Psoas muscle (tissue), 8 donors: Measurements from ENCODE around the gene EDEM1. TPM values are rescaled to one million over a fixed set of nuclear protein-coding genes. Genes with fewer than 3 reads are reported as not detected.

Source experiments
- ATAC-seq, 4 donors: fragments of 200-7000 bp; cut with Tn5 transposase; one replicate each; pipeline ENCODE4 v1.9.1; 2020; ENCODE audit warnings: moderate library complexity in 3 of 4, mild to moderate bottlenecking in 2 of 4
- DNase-seq, 2 donors: peaks; one replicate each; pipeline ENCODE4 v3.0.0-alpha.2; 2020
- H3K27ac ChIP-seq: fragments of 200-600 bp; one replicate; pipeline ENCODE4 v1.8.0; 2022
- H3K27me3 ChIP-seq, 3 donors: fragments of 200-600 bp in 1 of 3; one replicate each; pipeline versions ENCODE4 v1.6.1 to v1.8.0; 2013 to 2022; ENCODE audit warnings: low read length in 2 of 3, mild to moderate bottlenecking in 2 of 3, moderate library complexity in 1 of 3; ENCODE audit not compliant: insufficient read depth in 3 of 3
- H3K36me3 ChIP-seq, 2 donors: fragments of 200-600 bp in 1 of 2; one replicate each; pipeline versions ENCODE4 v1.6.1 to v1.8.0; 2013 to 2022; ENCODE audit warnings: low read depth in 1 of 2, mild to moderate bottlenecking in 1 of 2, moderate library complexity in 1 of 2; ENCODE audit not compliant: insufficient read depth in 1 of 2
- H3K4me1 ChIP-seq: fragments of 200-600 bp; one replicate; pipeline ENCODE4 v1.8.0; 2022
- H3K4me3 ChIP-seq: fragments of 200-600 bp; one replicate; pipeline ENCODE4 v1.8.0; 2022; ENCODE audit warnings: mild to moderate bottlenecking
- H3K9me3 ChIP-seq: fragments of 200-600 bp; one replicate; pipeline ENCODE4 v1.8.0; 2022
- WGBS, 3 donors: extraction: QIAGEN DNeasy Blood & Tissue Kit; methylation state at CpG; one replicate each; pipeline versions ENCODE4 v1.1.6 to v1.1.7; 2013; 5-methylcytosine and 5-hydroxymethylcytosine counted together
- intact Hi-C, 2 donors: fragments of 100-400 bp; cut with DNase I; formaldehyde crosslinking; loops; one replicate each; pipeline versions ENCODE4 v1.11.0 to v1.14.2; 2022
- polyA plus RNA-seq, 3 donors: library from polyadenylated mRNA; stranded (reverse); fragments of 200-250 nt; gene quantifications; one replicate each; pipeline ENCODE4 v1.2.3, GENCODE V29; 2013
- total RNA-seq, 4 donors: library from RNA; stranded (reverse); fragmentation: NEBNext Ultra II Directional in 2 of 4; extraction: Animal tissue kit (Norgen Biotek cat#: 25700) in 2 of 4; gene quantifications; one replicate each; pipeline versions ENCODE4 v1.2.1 to v1.2.4, GENCODE V29; 2021 to 2023
- TF ChIP-seq, protein P1 (sequence below): fragments of 200-600 bp; IDR thresholded peaks from one replicate; pipeline ENCODE4 v1.8.0; 2022; ENCODE audit warnings: antibody characterized with exemption
- donor health status: healthy with polysubstance abuse.
- donor health status: DM: no; HTN: no; CAD: no; lungs with moderate emphysema.
- donor health status: Bipolar disorder and iron deficiency.
- donor health status: healthy.
- donor health status: DM: yes; HTN: yes; CAD: no.
- donor health status: DM: no; HTN: no; CAD: no.
- donor health status: DM: no; HTN: no; CAD: no.
- donor health status: DM: yes; HTN: yes; CAD: no.

EDEM1 gene
- total and polyA plus RNA-seq, 7 donors, result 2.6 to 11.7 (median 5.7) TPM

DNA sequence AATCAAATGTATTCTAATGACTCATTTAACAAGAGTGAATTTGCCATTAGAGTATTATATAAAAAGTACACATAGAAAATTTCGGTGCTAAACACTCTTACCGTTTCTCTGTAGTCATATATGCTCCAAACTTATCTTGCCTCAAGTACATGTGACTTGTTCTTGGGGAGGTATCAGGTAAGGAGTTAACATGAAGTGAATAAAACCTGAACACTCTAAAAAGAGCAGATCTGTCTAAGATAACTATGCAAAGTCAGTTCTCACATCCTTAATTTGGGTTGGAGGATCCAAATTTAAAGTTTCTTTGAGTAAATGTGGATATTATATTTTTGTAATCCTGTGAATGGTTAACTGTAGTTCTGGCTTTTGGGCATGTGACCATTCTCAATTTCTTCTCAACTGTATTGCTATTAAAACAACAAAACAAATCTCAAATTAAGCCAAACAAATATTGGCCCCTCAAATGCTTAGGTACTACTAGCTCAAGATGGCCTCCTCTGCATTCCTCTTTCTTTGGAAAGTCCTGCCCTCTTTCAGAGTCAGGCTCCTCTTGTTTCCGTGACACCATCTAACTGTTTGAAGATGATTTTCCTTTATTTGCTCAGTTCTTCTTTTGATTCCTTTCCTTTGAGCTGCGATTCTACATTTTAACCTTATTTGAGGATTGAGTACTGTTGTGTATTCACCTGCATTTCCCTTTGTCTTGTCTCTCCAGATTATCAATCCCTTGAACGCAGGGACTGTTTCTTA lies 4.2 kb downstream of the EDEM1 start:
- Histone ChIP-seq H3K36me3 (no peaks in the 10 kb centered on the region), H3K4me1 (peaks cover 60% of the 10 kb centered on the region), H3K27me3 (no peaks in the 10 kb centered on the region), H3K4me3 (no peak overlapping the region), H3K9me3 (no peaks in the 10 kb centered on the region), H3K27ac (peak overlapping the region; percentile 3)
- ATAC-seq, result no peak
- WGBS, 3 donors, result 91 to 92% (median 91%) methylated on average over 5 of the region's 5 CpGs
- intact Hi-C loops, result loop anchor here in 1 of 2 donors (10.0 kb wide), 2 partner anchors 477 to 537 kb away; no protein-coding TSS in a partner anchor
- no peak for DNase-seq
- TF ChIP-seq, protein P1, sequence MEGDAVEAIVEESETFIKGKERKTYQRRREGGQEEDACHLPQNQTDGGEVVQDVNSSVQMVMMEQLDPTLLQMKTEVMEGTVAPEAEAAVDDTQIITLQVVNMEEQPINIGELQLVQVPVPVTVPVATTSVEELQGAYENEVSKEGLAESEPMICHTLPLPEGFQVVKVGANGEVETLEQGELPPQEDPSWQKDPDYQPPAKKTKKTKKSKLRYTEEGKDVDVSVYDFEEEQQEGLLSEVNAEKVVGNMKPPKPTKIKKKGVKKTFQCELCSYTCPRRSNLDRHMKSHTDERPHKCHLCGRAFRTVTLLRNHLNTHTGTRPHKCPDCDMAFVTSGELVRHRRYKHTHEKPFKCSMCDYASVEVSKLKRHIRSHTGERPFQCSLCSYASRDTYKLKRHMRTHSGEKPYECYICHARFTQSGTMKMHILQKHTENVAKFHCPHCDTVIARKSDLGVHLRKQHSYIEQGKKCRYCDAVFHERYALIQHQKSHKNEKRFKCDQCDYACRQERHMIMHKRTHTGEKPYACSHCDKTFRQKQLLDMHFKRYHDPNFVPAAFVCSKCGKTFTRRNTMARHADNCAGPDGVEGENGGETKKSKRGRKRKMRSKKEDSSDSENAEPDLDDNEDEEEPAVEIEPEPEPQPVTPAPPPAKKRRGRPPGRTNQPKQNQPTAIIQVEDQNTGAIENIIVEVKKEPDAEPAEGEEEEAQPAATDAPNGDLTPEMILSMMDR, result no peak

DNA sequence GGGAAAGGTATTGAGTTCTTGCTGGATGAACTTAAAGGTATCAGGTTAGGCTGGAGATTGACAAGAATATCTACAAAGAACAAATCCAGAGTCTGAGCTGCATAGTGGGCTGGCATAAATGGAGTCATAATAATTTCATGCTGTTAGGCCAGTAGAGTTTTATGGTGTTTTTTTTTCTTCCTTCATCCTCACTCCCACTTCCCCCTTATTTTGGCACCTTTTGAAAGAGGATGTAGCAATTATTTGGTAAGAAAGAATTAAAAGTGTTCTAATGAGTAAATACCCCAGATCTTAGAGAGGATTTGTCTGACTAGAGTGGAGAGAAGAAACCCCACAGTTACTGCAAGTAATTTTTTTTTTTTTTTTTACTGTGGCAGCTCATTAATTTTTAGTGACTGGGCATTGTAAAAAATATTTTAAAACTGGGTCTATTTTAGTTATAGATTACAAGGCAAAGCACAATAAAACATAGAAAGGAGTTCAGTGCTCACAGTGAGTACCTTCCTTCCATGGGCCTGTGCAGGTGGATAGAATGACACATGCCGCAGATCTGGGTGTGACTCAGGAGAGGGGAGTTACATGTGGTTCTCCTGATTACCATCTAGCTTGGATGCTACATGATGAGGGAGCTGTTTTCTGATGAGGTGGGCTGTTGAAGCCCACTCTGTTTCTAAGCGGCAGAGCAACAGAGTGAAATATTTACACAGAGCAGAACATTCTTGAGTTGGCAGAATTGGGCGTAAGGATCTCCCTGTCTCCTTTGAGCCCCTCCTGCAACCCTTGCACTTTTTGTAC lies 5.3 kb downstream of the EDEM1 start:
- H3K27me3 ChIP-seq, result no peaks in the 10 kb centered on the region
- peaks cover 65% of the 10 kb centered on the region for H3K4me1 ChIP-seq
- TF ChIP-seq, protein P1, result no peak
- intact Hi-C loops, result loop anchor here in 1 of 2 donors (10.0 kb wide), 2 partner anchors 478 to 538 kb away; no protein-coding TSS in a partner anchor
- no peaks in the 10 kb centered on the region for H3K36me3 ChIP-seq
- ATAC-seq, result no peak
- DNase-seq, result no peak
- no peaks in the 10 kb centered on the region for H3K9me3 ChIP-seq
- H3K27ac ChIP-seq, result peak overlapping the region; percentile 3
- no peak overlapping the region for H3K4me3 ChIP-seq
- 88 to 98% (median 94%) methylated on average over 3 of the region's 3 CpGs for WGBS, 3 donors

DNA sequence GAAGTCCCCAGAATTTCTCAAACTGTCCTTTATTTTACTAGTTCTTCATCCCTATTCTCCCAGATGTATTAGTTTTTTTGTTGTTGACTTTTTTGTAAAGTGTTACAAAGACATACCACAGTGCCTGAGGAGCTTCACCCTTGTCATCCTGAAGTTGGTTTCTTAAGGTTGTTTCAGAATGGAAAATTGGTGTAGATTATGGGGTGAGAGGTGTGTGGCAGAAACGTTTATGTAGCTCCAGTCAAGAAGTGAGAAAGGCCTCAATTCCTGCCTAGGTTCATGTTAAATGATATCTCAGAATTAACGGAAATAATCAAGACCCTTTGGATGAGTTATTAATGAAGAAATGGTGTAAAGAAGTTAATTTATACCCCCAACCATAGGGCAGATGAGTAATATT lies 6.8 kb downstream of the EDEM1 start:
- WGBS, 3 donors, result 67 to 81% (median 67%) methylated on average over 2 of the region's 2 CpGs
- peaks cover 0 to 8% of the 10 kb centered on the region in 2 donors for H3K36me3 ChIP-seq
- H3K9me3 ChIP-seq, result no peaks in the 10 kb centered on the region
- ATAC-seq, result peak in 1 of 4 donors; percentile 30
- TF ChIP-seq, protein P1, result no peak
- H3K27ac ChIP-seq, result peak overlapping the region; percentile 71
- intact Hi-C loops, result loop anchor here in 1 of 2 donors (2.0 to 10.0 kb wide), 3 partner anchors 74 to 540 kb away; no protein-coding TSS in a partner anchor
- H3K4me3 ChIP-seq, result no peak overlapping the region
- H3K27me3 ChIP-seq, result no peaks in the 10 kb centered on the region
- DNase-seq, result no peak
- H3K4me1 ChIP-seq, result peaks cover 60% of the 10 kb centered on the region

DNA sequence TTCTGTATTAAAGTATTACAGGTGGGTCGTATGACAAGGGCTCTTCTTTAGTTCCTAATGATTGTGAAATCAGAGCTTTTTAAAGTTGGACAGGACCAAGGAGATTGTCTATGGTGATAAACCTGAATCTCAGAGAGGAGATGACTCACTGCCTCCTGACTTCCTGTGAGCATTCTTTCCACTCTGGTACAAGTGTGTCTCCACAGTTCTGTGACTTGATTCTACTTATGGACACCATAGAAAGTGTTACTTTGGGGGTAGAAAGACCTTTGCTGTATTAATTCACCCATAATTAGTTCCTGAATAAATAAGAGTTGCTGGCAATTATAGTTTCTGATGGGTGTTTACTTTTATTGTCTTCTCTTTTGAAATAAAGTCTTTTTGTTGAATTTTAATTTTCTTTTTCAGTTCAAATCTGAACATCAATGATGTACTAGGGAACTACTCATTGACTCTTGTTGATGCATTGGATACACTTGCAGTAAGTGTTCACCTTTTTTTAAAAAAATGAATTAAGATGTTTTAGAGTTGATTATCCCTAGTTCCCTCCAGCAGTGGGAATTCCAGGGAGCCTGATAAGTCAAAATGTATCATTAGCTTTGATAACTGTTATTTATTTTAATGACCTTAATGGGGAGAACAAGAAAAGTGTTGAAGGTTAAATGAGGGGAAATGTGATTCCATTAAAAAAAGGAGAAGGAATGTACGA lies 7.4 kb downstream of the EDEM1 start:
- Histone ChIP-seq H3K9me3 (no peaks in the 10 kb centered on the region), H3K27me3 (no peaks in the 10 kb centered on the region), H3K36me3 (peaks cover 0 to 14% of the 10 kb centered on the region in 2 donors), H3K4me1 (peaks cover 54% of the 10 kb centered on the region), H3K4me3 (no peak overlapping the region), H3K27ac (peak overlapping the region; percentile 71)
- DNase-seq (no peak), ATAC-seq (peak; percentile 89 to 96 (median 92))
- intact Hi-C loops, result loop anchor here in 1 of 2 donors (2.0 to 10.0 kb wide), 3 partner anchors 74 to 540 kb away; no protein-coding TSS in a partner anchor
- 47 to 55% (median 52%) methylated on average over 2 of the region's 2 CpGs for WGBS, 3 donors
- TF ChIP-seq, protein P1, result no peak
